HepG2 (cell line): Measurements from ENCODE around the gene NAPG. TPM values are rescaled to one million over a fixed set of nuclear protein-coding genes. Genes with fewer than 3 reads are reported as not detected.

Experiments used
- polyA plus RNA-seq, 8 experiments: library from polyadenylated mRNA; depleted of rRNA in 3 of 8; stranded (reverse) in 7 of 8; unstranded in 1 of 8; fragments of >200 nt; fragmentation: Illumina TruSeq in 4 of 8; extraction: Trizol in 4 of 8; gene quantifications; 2 replicates each; pipeline versions ENCODE4 v1.2.1 to v1.2.3, GENCODE V29; 2011 to 2016; ENCODE audit warnings: low read depth in 4 of 8, missing spikeins in 1 of 8, mixed read lengths in 1 of 8; ENCODE audit not compliant: insufficient read depth in 1 of 8
- total RNA-seq, 5 experiments: library from RNA; depleted of rRNA; stranded (reverse); fragments of >200 nt; fragmentation: Illumina TruSeq; extraction: Trizol; gene quantifications; 2 replicates each; pipeline ENCODE4 v1.2.3, GENCODE V29; 2016; ENCODE audit warnings: low read depth in 1 of 5

The NAPG gene
- total and polyA plus RNA-seq, 2 of the 13 experiments (the other 11 are each of a cell fraction or from before 2014, with no cell fraction given) = 19.8 to 34.4 TPM

Other genes starting within 250 kb of the NAPG start
- gene APCDD1, start 71.4 kb upstream of the NAPG start, total RNA-seq (2016; rRNA removed; fragmentation: Illumina TruSeq; extraction: Trizol) = 2.1 and 2.4 TPM in 2 replicates
- 6.0 and 8.6 TPM in 2 replicates for gene APCDD1, start 71.4 kb upstream of the NAPG start, polyA plus RNA-seq (2011; rRNA removed)